IMR-90 (cell line): ENCODE measurements around the gene RHBDF1. TPM values are rescaled to one million over a fixed set of nuclear protein-coding genes. Genes with fewer than 3 reads are reported as not detected.

ENCODE experiments used
- CHD1 ChIP-seq: IDR thresholded peaks from 2 replicates; pipeline ENCODE4 v1.6.1; 2012; ENCODE audit warnings: low read depth, low read length, improper control_type of control experiment
- MAZ ChIP-seq: IDR thresholded peaks from 2 replicates; pipeline ENCODE4 v1.6.1; 2012; ENCODE audit warnings: low read depth, mild to moderate bottlenecking, low read length, improper control_type of control experiment, moderate library complexity, borderline replicate concordance
- MXI1 ChIP-seq: IDR thresholded peaks from 2 replicates; pipeline ENCODE4 v1.6.1; 2012; ENCODE audit warnings: low read depth, mild to moderate bottlenecking, low read length, moderate library complexity, borderline replicate concordance
- RAD21 ChIP-seq: IDR thresholded peaks from 2 replicates; pipeline ENCODE4 v1.6.1; 2012; ENCODE audit warnings: low read length, improper control_type of control experiment
- polyA plus RNA-seq, 3 experiments: library from polyadenylated mRNA; depleted of rRNA; stranded (reverse); fragments of >200 nt; gene quantifications; 2 replicates each; pipeline ENCODE4 v1.2.3, GENCODE V29; 2012; ENCODE audit warnings: low replicate concordance in 1 of 3
- total RNA-seq: library from RNA; depleted of rRNA; stranded (reverse); fragments of >200 nt; gene quantifications from 2 replicates; pipeline ENCODE4 v1.2.3, GENCODE V29; 2012
- TF ChIP-seq, protein P1 (sequence below): fragments of 150-350 bp; IDR thresholded peaks from 2 replicates; pipeline ENCODE4 v1.6.1; 2016; ENCODE audit warnings: low read depth, mild to moderate bottlenecking, low read length, moderate library complexity, borderline replicate concordance

RHBDF1 gene
- total and polyA plus RNA-seq, 2 of the 4 experiments (the other 2 are of a cell fraction), result 13.8 to 86.6 TPM

- TF ChIP-seq, protein P1, sequence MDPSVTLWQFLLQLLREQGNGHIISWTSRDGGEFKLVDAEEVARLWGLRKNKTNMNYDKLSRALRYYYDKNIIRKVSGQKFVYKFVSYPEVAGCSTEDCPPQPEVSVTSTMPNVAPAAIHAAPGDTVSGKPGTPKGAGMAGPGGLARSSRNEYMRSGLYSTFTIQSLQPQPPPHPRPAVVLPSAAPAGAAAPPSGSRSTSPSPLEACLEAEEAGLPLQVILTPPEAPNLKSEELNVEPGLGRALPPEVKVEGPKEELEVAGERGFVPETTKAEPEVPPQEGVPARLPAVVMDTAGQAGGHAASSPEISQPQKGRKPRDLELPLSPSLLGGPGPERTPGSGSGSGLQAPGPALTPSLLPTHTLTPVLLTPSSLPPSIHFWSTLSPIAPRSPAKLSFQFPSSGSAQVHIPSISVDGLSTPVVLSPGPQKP, result no peak
- TF ChIP-seq CHD1 (no peak), MXI1 (no peak), RAD21 (no peak), MAZ (no peak)
Observed at GRCh38 chr16:50769-51591, 21.5 kb downstream of the RHBDF1 start (continued).
